GM19035 (cell line): ENCODE data around the gene CCL23.
"Not testable (repeated sequence)": the region's sequence is repeated elsewhere in the genome, so short reads cannot be mapped to it uniquely, and the experiment has no call there.

ENCODE experiments used
- ATAC-seq: cut with Tn5 transposase; IDR thresholded peaks from one replicate; pipeline ENCODE4 v1.9.1; 2021; ENCODE audit not compliant: unreplicated experiment

Gene CCL23

GRCh38 chr17:36004594-36005108 is 13.1 kb downstream of the CCL23 start:
- no peak for ATAC-seq

GRCh38 chr17:36002631-36003030 is 15.1 kb downstream of the CCL23 start:
- no peak for ATAC-seq

GRCh38 chr17:36001862-36002603 is 15.7 kb downstream of the CCL23 start:
- no peak for ATAC-seq

- ATAC-seq = no peak
Measured at GRCh38 chr17:36001110-36001771, 16.5 kb downstream of the CCL23 start, which contains the start of gene CCL15. TSS of gene CCL15 (minus strand) at chr17:36001553. CDS start at chr17:36001492, 61 bp downstream.

- ATAC-seq = no peak
Measured at GRCh38 chr17:36000732-36001109, 17.1 kb downstream of the CCL23 start.

GRCh38 chr17:35998756-35999155 is 19.0 kb downstream of the CCL23 start:
- ATAC-seq = no peak

GRCh38 chr17:35998018-35998545 is 19.7 kb downstream of the CCL23 start:
- ATAC-seq = no peak

- ATAC-seq = not testable (repeated sequence)
Measured at GRCh38 chr17:35995346-35995745, 22.4 kb downstream of the CCL23 start.

- ATAC-seq = no peak
Measured at GRCh38 chr17:35991075-35991474, 26.7 kb downstream of the CCL23 start.

GRCh38 chr17:35988164-35988563 is 29.6 kb downstream of the CCL23 start:
- no peak for ATAC-seq

- ATAC-seq = no peak
Measured at GRCh38 chr17:35986643-35987042, 31.1 kb downstream of the CCL23 start, which contains the start of gene CCL14. TSS of gene CCL14 (minus strand) at chr17:35986729. CDS start at chr17:35986649, 80 bp downstream.

GRCh38 chr17:35984140-35984539 is 33.6 kb downstream of the CCL23 start:
- ATAC-seq = no peak

GRCh38 chr17:35982409-35983191 is 35.2 kb downstream of the CCL23 start:
- ATAC-seq = no peak

- ATAC-seq = no peak
Measured at GRCh38 chr17:35981908-35982330, 35.9 kb downstream of the CCL23 start.

GRCh38 chr17:35981246-35981645 is 36.5 kb downstream of the CCL23 start, which contains the start of gene CCL16:
TSS of gene CCL16 (minus strand) at chr17:35981497. CDS start at chr17:35981420, 77 bp downstream.
- no peak for ATAC-seq

- no peak for ATAC-seq
Measured at GRCh38 chr17:35978346-35978745, 39.4 kb downstream of the CCL23 start.

GRCh38 chr17:35977509-35977908 is 40.3 kb downstream of the CCL23 start:
- ATAC-seq = no peak

- ATAC-seq = no peak
Measured at GRCh38 chr17:35973333-35974260, 44.2 kb downstream of the CCL23 start.

GRCh38 chr17:35972945-35973332 is 44.8 kb downstream of the CCL23 start:
- no peak for ATAC-seq

- no peak for ATAC-seq
Measured at GRCh38 chr17:35972535-35972934, 45.2 kb downstream of the CCL23 start.
